Glomerular visceral epithelial cell (primary cell): ENCODE measurements around the gene SLC50A1.

ENCODE experiments used
- DNase-seq: peaks from one replicate; pipeline ENCODE4 v3.0.0-alpha.2; 2016; ENCODE audit errors: extremely low spot score

SLC50A1 gene, protein sequence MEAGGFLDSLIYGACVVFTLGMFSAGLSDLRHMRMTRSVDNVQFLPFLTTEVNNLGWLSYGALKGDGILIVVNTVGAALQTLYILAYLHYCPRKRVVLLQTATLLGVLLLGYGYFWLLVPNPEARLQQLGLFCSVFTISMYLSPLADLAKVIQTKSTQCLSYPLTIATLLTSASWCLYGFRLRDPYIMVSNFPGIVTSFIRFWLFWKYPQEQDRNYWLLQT

DNA sequence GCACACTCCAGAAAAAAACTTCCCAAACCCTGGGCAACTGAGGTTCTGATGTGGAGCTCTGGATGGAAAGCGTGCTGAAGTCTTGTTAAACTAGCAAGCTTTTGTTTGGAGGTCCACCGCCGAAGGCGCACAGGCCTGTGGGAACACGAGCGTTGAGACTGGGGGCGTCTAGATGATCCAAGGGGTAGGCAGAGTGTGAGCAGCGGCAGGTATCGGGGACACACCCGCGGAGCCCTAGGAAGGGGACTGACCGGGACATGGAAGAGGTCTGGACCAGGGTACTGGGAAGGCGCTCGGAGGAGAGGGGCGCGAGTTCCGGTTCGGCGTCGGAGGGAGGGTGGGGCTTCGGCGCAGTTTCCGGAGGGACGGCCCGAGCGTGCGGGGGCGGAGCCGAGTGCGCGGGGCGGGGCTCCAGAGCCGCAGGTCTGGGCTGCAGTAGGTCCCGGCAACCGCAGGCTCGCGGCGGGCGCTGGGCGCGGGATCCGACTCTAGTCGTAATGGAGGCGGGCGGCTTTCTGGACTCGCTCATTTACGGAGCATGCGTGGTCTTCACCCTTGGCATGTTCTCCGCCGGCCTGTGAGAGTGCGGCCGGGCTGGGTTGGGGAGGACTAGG lies at the start of gene SLC50A1:
TSS of gene SLC50A1 (plus strand) at position 438 of the 614 bp plus-strand sequence. CDS start at position 498, 60 bp downstream.
- peak; percentile 95 for DNase-seq

GRCh38 chr1:155086128-155086741 lies 49.4 kb upstream of the SLC50A1 start:
- DNase-seq, result peak; percentile 71

DNA sequence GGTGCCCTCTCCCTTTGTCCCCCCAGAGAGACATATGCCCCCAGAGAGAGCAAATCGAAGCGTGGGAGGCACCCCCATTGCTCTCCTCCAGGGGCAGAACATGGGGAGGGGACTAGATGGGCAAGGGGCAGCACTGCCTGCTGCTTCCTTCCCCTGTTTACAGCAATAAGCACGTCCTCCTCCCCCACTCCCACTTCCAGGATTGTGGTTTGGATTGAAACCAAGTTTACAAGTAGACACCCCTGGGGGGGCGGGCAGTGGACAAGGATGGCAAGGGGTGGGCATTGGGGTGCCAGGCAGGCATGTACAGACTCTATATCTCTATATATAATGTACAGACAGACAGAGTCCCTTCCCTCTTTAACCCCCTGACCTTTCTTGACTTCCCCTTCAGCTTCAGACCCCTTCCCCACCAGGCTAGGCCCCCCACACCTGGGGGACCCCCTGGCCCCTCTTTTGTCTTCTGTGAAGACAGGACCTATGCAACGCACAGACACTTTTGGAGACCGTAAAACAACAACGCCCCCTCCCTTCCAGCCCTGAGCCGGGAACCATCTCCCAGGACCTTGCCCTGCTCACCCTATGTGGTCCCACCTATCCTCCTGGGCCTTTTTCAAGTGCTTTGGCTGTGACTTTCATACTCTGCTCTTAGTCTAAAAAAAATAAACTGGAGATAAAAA lies 48.7 kb upstream of the SLC50A1 start:
- no peak for DNase-seq

DNA sequence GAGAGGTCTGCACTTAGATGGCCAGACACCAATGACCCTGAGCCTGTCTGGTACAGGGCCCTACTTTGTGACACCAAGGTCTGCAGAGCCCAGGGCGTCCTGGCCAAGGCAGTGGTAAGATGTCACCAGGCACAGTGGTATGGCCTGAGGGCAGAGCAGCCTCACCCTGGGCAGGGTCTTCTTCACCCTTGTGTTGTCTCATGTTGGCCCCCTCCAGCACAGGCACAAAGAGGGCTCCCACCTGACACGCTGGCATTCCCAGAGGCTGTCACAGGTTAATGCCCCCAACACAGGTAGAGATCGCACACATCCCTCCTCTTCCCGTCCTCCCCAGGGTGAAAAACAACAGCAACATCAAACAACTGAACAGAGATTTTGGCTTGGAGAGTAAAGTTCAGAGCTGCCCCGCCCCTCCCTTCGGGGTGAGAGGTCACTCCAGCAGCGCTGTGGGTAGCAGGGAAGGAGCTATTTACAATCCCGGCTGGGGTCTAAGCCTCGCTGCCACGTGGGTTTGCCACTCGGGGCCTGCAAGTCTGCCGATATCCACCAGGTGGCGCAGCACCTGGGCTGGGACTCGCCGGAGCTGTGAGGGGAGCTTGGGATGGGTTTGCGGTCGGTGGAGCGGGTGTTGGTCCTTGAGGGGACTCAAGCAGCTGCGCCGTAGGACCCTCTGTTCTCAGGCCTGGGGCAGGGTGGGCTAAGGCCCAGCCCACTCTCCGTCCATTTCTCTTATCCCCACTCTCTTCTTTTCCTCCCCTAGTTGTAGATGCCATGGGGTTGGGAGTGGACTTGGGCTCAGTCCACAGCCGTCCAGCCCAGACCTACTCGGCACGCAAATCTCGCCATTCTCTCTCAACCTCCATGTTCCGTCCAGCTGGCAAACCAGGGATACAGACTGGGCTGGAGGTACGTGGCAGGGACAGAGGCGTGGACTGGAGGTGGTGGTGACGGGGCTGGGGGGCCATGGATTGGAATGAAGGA lies 44.3 kb upstream of the SLC50A1 start:
- peak; percentile 73 for DNase-seq

DNA sequence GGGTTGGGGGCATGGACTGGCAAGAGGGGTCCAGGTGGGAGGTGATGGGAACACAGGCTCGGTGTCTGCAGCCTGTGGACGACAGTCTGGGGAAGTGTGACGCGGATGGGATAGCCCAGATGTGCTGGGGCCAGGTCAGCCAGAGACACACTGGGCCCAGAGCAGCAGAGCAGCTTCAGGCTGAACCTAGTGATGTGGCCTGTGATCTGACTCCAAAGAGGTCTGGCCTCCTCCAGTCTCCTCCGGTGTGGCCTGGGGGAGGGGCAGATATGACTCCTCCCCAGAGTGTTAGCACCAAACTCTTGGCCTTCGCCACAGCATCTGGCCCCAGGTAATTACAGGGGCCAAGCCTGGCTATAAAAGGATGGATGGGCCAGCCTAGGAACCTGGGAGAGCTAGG lies 43.5 kb upstream of the SLC50A1 start:
- DNase-seq, result no peak

DNA sequence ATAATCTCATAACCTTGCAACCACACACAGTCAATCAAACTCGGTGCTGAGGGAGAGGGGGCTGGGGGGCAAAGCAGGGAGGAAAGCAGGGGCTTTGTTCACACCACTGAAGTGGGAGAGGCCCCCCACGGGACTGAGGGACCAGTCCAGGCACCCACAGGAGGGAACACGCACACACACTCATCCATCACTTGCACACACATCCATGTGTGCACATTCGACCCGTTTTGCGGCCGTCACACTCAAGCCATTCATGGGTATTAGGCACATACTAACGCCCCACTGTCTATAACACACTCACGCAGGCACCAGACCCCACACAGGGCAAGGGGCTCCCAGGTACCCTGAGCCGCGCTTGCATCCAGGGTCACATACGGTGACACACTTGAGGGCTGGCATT lies 43.0 kb upstream of the SLC50A1 start:
- DNase-seq, result no peak

DNA sequence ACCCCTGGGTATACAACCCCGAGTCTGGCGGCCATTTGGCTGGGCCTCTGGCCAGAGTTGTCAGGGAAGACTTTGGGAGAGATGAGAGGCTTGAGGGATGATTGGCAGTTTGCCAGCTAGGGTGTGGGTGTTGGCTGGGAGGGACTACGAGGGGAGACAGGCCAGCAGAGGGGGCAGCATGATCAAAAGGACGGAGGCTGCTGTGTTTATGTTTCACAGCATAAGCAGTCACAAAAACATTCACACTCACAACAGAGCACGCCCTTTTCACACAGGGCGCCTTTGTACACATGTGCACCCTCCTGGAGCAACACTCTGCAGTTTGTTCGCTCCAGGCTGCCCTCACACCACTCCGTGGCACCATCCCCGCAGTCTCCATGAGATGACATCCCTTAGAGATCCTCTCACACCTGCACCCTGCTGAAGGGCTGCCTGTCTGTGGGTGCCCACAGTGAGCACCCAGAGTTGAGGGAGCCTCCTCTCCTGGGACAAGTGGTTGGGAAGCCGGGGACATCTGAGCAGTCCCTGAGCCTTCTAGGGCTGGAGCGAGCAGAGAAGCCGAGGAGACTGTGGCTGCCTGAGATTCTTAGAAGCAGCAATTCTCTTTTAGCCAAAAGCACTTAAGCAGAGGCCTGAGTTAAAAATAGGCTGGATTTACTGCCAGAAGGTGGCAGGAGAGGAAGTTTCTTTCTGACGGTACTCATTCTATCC lies 41.6 kb upstream of the SLC50A1 start:
- DNase-seq, result peak; percentile 39

GRCh38 chr1:155094622-155094948 lies 41.1 kb upstream of the SLC50A1 start:
- no peak for DNase-seq

DNA sequence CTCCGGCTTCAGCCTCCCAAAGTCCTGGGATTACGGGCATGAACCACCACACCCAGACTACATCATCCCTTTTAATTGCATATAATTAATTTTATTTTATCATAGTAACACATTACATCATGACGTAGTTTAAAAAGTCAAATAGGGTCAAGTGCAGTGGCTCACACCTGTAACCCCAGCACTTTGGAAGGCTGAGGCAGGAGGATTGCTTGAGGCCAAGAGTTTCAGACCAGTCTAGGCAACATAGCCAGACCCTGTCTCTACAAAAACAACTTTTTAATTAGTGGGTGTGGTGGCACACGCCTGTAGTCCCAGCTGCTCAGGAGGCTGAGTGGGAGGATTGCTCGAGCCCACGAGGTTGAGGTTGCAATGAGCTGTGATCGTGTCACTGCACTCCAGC lies 36.3 kb upstream of the SLC50A1 start:
- DNase-seq, result no peak

DNA sequence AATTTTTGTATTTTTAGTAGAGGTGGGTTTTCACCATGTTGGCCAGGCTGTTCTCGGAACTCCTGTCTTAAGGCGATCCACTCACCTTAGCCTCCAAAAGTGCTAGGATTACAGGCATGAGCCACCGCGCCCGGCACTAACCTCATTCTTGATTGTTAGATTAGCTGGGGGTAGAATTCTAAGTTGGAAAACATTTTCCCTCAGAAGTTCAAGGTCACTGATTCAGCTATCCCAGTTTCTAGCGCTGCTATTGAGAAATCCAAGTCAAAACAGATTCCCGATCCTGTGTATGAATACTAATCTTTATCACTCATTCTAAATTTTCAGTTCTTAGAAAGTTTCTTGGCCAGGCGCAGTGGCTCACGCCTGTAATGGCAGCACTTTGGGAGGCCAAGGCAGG lies 32.3 kb upstream of the SLC50A1 start:
- no peak for DNase-seq

- DNase-seq, result no peak
These were observed 30.8 kb upstream of the SLC50A1 start for GRCh38 chr1:155104605-155105534.

GRCh38 chr1:155105604-155106011 lies 30.0 kb upstream of the SLC50A1 start:
- DNase-seq, result no peak

GRCh38 chr1:155106862-155107261 lies 28.8 kb upstream of the SLC50A1 start:
- DNase-seq, result no peak

GRCh38 chr1:155107309-155108264 lies 28.1 kb upstream of the SLC50A1 start:
- no peak for DNase-seq

DNA sequence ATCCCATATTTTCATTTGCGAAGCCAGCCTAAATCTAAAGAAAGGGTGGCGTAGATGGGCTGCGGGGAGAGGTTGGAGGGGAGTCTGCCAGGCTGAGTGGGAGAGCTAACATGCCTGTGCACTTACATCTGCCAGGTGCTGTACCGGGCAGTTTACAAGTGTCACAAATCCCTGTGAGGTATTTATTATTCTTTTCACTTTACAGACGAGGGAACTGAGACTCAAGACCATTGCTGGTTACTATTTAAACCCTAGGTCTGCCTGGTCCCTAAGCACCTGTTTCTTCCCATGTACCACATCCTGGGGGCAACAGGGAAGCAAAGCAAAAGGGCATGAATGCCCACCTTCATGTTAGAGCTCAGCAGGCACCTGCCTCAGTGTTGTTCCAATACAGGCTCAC lies 27.4 kb upstream of the SLC50A1 start:
- DNase-seq, result no peak

DNA sequence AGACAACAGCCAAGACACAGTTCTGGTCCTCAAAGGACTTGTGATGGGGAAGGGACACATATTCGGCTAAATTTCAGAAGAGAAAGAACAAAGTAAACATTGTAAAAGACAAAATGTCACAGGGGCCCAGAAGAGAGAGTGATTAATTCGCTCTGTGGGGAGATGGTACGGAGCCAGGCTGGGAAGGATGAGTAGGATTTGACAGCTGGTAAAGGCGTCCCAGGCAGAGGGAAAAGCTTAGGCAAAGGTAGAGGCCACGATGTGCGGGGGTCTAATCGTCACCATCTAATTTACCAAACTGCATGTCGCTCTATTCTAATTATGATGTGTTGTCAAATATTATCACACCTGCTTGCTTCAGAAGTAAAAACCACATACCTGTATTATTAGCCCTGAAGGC lies 25.3 kb upstream of the SLC50A1 start:
- DNase-seq, result no peak

- no peak for DNase-seq
These were observed 24.8 kb upstream of the SLC50A1 start for GRCh38 chr1:155110826-155111225.

DNA sequence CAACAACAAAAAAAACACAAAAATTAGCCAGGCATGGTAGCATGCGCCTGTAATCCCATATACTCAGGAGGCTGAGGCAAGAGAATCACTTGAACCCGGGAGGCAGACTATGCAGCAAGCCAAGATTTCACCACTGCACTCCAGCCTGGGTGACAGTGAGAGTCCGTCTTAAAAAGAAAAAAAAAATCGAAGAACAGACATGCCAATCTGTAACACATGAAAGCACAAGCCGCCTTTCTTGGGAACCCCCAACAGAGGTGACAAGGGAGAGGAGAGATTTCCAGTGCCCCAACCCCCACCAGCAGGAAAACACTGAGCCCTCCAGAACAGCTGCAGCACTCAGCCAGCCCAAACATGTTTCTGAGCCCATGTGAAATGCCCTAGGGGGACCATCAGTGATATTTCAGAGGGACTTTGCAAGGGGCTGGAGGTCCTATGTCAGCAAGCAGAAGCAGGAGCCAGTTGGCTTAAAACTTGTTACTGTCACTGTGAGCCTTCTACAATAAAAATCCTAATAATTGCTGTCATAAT lies 22.1 kb upstream of the SLC50A1 start:
- DNase-seq, result no peak
